Spleen (tissue), 11 donors: ENCODE data around the gene OR1S1. TPM values are rescaled to one million over a fixed set of nuclear protein-coding genes. Genes with fewer than 3 reads are reported as not detected.

Experiments used
- DNase-seq: peaks from one replicate; pipeline ENCODE4 v3.0.0-alpha.2; 2020
- H3K27ac ChIP-seq, 8 donors: fragments of 200-600 bp; sonication (generic) in 7 of 8; 1 replicate in 4 of 8; 2 replicates in 4 of 8; pipeline versions ENCODE4 v1.5.0 to v1.8.0; 2016 to 2021; ENCODE audit warnings: inconsistent platforms in 4 of 8, mild to moderate bottlenecking in 4 of 8, moderate library complexity in 1 of 8
- H3K27me3 ChIP-seq, 7 donors: fragments of 200-600 bp; sonication (generic) in 6 of 7; replicated peaks in 1 of 7; 1 replicate in 4 of 7; 2 replicates in 3 of 7; pipeline versions ENCODE4 v1.5.0 to v1.8.0; 2016 to 2021; ENCODE audit warnings: inconsistent platforms in 3 of 7, mild to moderate bottlenecking in 1 of 7
- H3K36me3 ChIP-seq, 6 donors: fragments of 200-600 bp; sonication (generic) in 5 of 6; 1 replicate in 4 of 6; 2 replicates in 2 of 6; pipeline versions ENCODE4 v1.5.0 to v1.8.0; 2016 to 2021; ENCODE audit warnings: inconsistent platforms in 2 of 6
- H3K4me1 ChIP-seq, 6 donors: fragments of 200-600 bp; sonication (generic) in 5 of 6; 1 replicate in 3 of 6; 2 replicates in 3 of 6; pipeline versions ENCODE4 v1.5.0 to v1.8.0; 2016 to 2021; ENCODE audit warnings: inconsistent platforms in 3 of 6
- H3K4me3 ChIP-seq, 8 donors: fragments of 200-600 bp; sonication (generic) in 7 of 8; 1 replicate in 4 of 8; 2 replicates in 4 of 8; pipeline versions ENCODE4 v1.5.0 to v1.8.0; 2016 to 2021; ENCODE audit warnings: inconsistent platforms in 4 of 8, mild to moderate bottlenecking in 4 of 8, moderate library complexity in 2 of 8
- H3K9me3 ChIP-seq, 8 donors: fragments of 200-600 bp; sonication (generic) in 7 of 8; 1 replicate in 4 of 8; 2 replicates in 4 of 8; pipeline versions ENCODE4 v1.5.0 to v1.8.0; 2016 to 2021; ENCODE audit warnings: inconsistent platforms in 4 of 8
- POLR2A ChIP-seq, 3 donors: fragments of 450-650 bp; IDR thresholded peaks; one replicate each; pipeline ENCODE4 v1.5.1; 2017; ENCODE audit warnings: antibody characterized with exemption in 3 of 3, mild to moderate bottlenecking in 1 of 3
- POLR2AphosphoS5 ChIP-seq, 3 donors: sonication (generic); formaldehyde crosslinking; IDR thresholded peaks; one replicate each; pipeline ENCODE4 v1.5.1; 2017; ENCODE audit warnings: antibody characterized with exemption in 3 of 3
- WGBS, 5 donors: extraction: QIAGEN DNeasy Blood & Tissue Kit in 3 of 5; methylation state at CpG; one replicate each; pipeline versions ENCODE4 v1.1.5 to v1.1.7; 2013 to 2018; 5-methylcytosine and 5-hydroxymethylcytosine counted together
- intact Hi-C: fragments of 100-400 bp; cut with DNase I; formaldehyde crosslinking; loops from one replicate; pipeline ENCODE4 v1.15.0; 2023; ENCODE audit warnings: low total_unique reads
- polyA plus RNA-seq, 3 donors: library from polyadenylated mRNA; stranded (reverse); fragments of 200-250 nt; gene quantifications; one replicate each; pipeline ENCODE4 v1.2.1, GENCODE V29; 2013
- total RNA-seq, 7 donors: library from RNA; depleted of rRNA in 3 of 7; stranded (reverse); fragments of >200 nt in 3 of 7; fragmentation: NEBNext Ultra II Directional in 4 of 7; extraction: Animal tissue kit (Norgen Biotek cat#: 25700) in 4 of 7; gene quantifications; one replicate each; pipeline versions ENCODE4 v1.1.0 to v1.2.1, GENCODE V29; 2016 to 2021
- TF ChIP-seq, protein P1 (sequence below), 11 experiments: fragments of 200-600 bp in 7 of 11; fragments of 450-650 bp in 4 of 11; sonication (generic) in 4 of 11; IDR thresholded peaks in 8 of 11; conservative IDR thresholded peaks in 3 of 11; 1 replicate in 7 of 11; 2 replicates in 4 of 11; pipeline versions ENCODE4 v1.4.0 to v1.8.0; 2016 to 2021; ENCODE audit warnings: antibody characterized with exemption in 11 of 11, inconsistent platforms in 4 of 11, mild to moderate bottlenecking in 1 of 11
- donor health status: healthy with polysubstance abuse.
- donor health status: DM: no; HTN: no; CAD: no; lungs with moderate emphysema.
- donor health status: DM: no; HTN: no; CAD: no.
- donor health status: Bipolar disorder and iron deficiency.
- donor health status: healthy.
- donor health status: DM: no; HTN: no; CAD: no.
- donor health status: DM: yes; HTN: yes; CAD: no.

Gene OR1S1
- total and polyA plus RNA-seq, 10 donors: not detected

DNA sequence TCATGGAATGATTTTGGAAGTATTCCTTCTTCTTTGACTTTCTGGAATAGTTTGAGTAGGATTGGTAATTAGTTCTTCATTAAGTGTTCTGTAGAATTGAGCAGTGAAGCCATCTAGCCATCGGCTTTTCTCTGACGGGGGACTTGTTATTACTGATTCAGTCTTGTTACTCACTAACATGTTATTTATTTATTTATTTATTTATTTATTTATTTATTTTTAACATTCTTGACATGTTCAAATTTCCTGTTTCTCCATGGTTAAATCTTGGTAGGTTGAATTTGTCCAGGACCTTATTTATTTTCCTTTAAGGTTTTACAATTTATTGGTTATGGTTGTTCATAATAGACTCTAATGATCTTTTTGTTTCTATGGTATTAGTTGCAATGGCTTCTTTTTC, 31.4 kb downstream of the OR1S1 start:
- Histone ChIP-seq H3K4me1 (no peaks in the 10 kb centered on the region), H3K9me3 (peaks cover 0 to 19% (median 15%) of the 10 kb centered on the region in 8 donors), H3K36me3 (no peaks in the 10 kb centered on the region), H3K4me3 (no peak overlapping the region), H3K27me3 (peaks cover 0 to 3% (median 0%) of the 10 kb centered on the region in 7 donors), H3K27ac (no peak overlapping the region)
- intact Hi-C loops: no loop called here
- no peak for DNase-seq
- 94 to 98% (median 95%) methylated on average over 2 of the region's 2 CpGs for WGBS, 5 donors
- no peak for TF ChIP-seq POLR2AphosphoS5 (IDR thresholded peaks at IDR 0.05)
- TF ChIP-seq, protein P1, sequence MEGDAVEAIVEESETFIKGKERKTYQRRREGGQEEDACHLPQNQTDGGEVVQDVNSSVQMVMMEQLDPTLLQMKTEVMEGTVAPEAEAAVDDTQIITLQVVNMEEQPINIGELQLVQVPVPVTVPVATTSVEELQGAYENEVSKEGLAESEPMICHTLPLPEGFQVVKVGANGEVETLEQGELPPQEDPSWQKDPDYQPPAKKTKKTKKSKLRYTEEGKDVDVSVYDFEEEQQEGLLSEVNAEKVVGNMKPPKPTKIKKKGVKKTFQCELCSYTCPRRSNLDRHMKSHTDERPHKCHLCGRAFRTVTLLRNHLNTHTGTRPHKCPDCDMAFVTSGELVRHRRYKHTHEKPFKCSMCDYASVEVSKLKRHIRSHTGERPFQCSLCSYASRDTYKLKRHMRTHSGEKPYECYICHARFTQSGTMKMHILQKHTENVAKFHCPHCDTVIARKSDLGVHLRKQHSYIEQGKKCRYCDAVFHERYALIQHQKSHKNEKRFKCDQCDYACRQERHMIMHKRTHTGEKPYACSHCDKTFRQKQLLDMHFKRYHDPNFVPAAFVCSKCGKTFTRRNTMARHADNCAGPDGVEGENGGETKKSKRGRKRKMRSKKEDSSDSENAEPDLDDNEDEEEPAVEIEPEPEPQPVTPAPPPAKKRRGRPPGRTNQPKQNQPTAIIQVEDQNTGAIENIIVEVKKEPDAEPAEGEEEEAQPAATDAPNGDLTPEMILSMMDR (IDR thresholded peaks at IDR 0.05 in 8 of 11, conservative IDR thresholded peaks at IDR 0.05 in 3 of 11): no peak
- no peak for TF ChIP-seq POLR2A (IDR thresholded peaks at IDR 0.05)

DNA sequence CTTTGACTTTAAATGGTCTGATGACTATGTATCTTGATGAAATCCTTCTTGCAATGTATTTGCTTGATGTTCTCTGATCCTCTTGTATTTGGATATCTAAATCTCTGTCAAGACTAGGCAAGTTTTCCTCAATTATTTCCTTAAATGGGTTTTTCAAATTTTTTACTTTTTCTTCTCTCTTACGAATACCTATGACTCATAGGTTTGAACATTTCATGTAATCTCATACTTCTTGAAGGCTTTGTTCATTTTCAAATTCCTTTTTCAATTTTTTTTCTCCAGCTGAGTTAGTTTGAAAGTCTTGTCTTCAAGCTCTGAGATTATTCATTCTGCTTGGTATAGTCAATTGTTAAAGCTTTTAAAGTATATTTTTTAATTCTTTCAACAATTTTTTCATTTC, 42.4 kb downstream of the OR1S1 start:
- H3K27ac ChIP-seq: no peak overlapping the region
- H3K36me3 ChIP-seq: no peaks in the 10 kb centered on the region
- intact Hi-C loops: no loop called here
- H3K4me1 ChIP-seq: no peaks in the 10 kb centered on the region
- no peak for DNase-seq
- 76 to 89% (median 81%) methylated on average over 1 of the region's 1 CpG for WGBS, 5 donors
- TF ChIP-seq POLR2AphosphoS5 (IDR thresholded peaks at IDR 0.05) (no peak), POLR2A (IDR thresholded peaks at IDR 0.05) (no peak)
- TF ChIP-seq, protein P1 (IDR thresholded peaks at IDR 0.05 in 8 of 11, conservative IDR thresholded peaks at IDR 0.05 in 3 of 11): no peak
- peaks cover 2 to 48% (median 40%) of the 10 kb centered on the region in 8 donors for H3K9me3 ChIP-seq
- no peaks in the 10 kb centered on the region for H3K27me3 ChIP-seq
- H3K4me3 ChIP-seq: no peak overlapping the region

DNA sequence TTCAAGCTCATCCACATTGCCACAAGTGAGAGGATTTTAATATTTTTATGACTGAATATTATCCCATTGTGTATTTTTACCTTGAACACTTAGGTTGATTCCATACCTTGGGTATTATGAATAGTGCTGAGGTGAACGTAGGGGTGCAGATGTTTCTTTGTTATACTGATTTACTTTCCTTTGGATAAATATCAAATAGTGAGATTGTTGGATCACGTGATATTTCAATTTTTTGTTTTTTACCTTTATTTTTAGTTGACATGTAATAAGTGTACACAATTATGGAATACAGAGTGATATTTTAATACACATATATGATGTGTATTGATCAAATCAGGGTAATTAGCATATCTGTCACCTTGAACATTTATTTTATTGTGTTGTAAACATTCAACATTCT, 47.5 kb downstream of the OR1S1 start:
- no peaks in the 10 kb centered on the region for H3K27me3 ChIP-seq
- TF ChIP-seq POLR2A (IDR thresholded peaks at IDR 0.05): no peak
- H3K27ac ChIP-seq: no peak overlapping the region
- DNase-seq: no peak
- H3K4me1 ChIP-seq: no peaks in the 10 kb centered on the region
- H3K4me3 ChIP-seq: no peak overlapping the region
- H3K9me3 ChIP-seq: peaks cover 0 to 22% (median 12%) of the 10 kb centered on the region in 8 donors
- intact Hi-C loops: no loop called here
- WGBS, 5 donors: 69 to 82% (median 74%) methylated on average over 2 of the region's 2 CpGs
- no peaks in the 10 kb centered on the region for H3K36me3 ChIP-seq

Other genes starting within 250 kb of the OR1S1 start
- not detected for gene OR9Q1, start 188.8 kb upstream of the OR1S1 start, total RNA-seq
- gene OR9Q1, start 188.8 kb upstream of the OR1S1 start, polyA plus RNA-seq: not detected
- not detected for gene OR6Q1, start 181.8 kb upstream of the OR1S1 start, total RNA-seq
- not detected for gene OR6Q1, start 181.8 kb upstream of the OR1S1 start, polyA plus RNA-seq
- gene OR9I1, start 87.2 kb upstream of the OR1S1 start, total RNA-seq: not detected
- gene OR9I1, start 87.2 kb upstream of the OR1S1 start, polyA plus RNA-seq: not detected
- gene OR9Q2, start 23.6 kb upstream of the OR1S1 start, total RNA-seq: not detected
- not detected for gene OR9Q2, start 23.6 kb upstream of the OR1S1 start, polyA plus RNA-seq
- gene OR1S2, start 8.6 kb upstream of the OR1S1 start, total RNA-seq: not detected
- not detected for gene OR1S2, start 8.6 kb upstream of the OR1S1 start, polyA plus RNA-seq
- gene OR10Q1, start 16.2 kb downstream of the OR1S1 start, total RNA-seq: not detected
- gene OR10Q1, start 16.2 kb downstream of the OR1S1 start, polyA plus RNA-seq: not detected
- gene OR10W1, start 55.5 kb downstream of the OR1S1 start, total RNA-seq: not detected
- not detected for gene OR10W1, start 55.5 kb downstream of the OR1S1 start, polyA plus RNA-seq
- not detected for gene OR5B17, start 146.3 kb downstream of the OR1S1 start, total RNA-seq
- not detected for gene OR5B17, start 146.3 kb downstream of the OR1S1 start, polyA plus RNA-seq
- gene OR5B3, start 194.2 kb downstream of the OR1S1 start, total RNA-seq: not detected
- not detected for gene OR5B3, start 194.2 kb downstream of the OR1S1 start, polyA plus RNA-seq
- not detected for gene OR5B2, start 215.4 kb downstream of the OR1S1 start, total RNA-seq
- under 1 TPM in 1 of 3 donors, not detected in 2; 0.08 TPM for gene OR5B2, start 215.4 kb downstream of the OR1S1 start, polyA plus RNA-seq
- gene OR5B12, start 229.5 kb downstream of the OR1S1 start, total RNA-seq: not detected
- gene OR5B12, start 229.5 kb downstream of the OR1S1 start, polyA plus RNA-seq: under 1 TPM in 1 of 3 donors, not detected in 2; 0.08 TPM